Ishikawa (cell line): Measurements from ENCODE around the gene SATB1.

Experiments
- CEBPB ChIP-seq: IDR thresholded peaks from 2 replicates; pipeline ENCODE4 v1.6.1; 2012
- CREB1 ChIP-seq: IDR thresholded peaks from 2 replicates; pipeline ENCODE4 v1.6.1; 2012; ENCODE audit warnings: low read depth
- MAX ChIP-seq: IDR thresholded peaks from 2 replicates; pipeline ENCODE4 v1.6.1; 2012

- TF ChIP-seq CREB1 (no peak), CEBPB (no peak), MAX (no peak)
Observed at GRCh38 chr3:18345015-18345367, 80.1 kb downstream of the SATB1 start.
